GM23338 (cell line): ENCODE measurements around the gene POLA1. TPM values are rescaled to one million over a fixed set of nuclear protein-coding genes. Genes with fewer than 3 reads are reported as not detected.
A peak's percentile ranks its signal among the peaks of the same experiment; 100 is the strongest.

Source experiments
- ATAC-seq: fragments of 200-7000 bp; cut with Tn5 transposase; 3 replicates; pipeline ENCODE4 v1.9.1; 2020
- DNase-seq: peaks from one replicate; pipeline ENCODE4 v3.0.0-alpha.2; 2015; ENCODE audit warnings: low spot score
- H2AFZ ChIP-seq: fragments of 200-600 bp; sonication (generic); 2 replicates; pipeline ENCODE4 v1.8.0; 2016; ENCODE audit warnings: antibody characterized with exemption, mild to moderate bottlenecking, moderate library complexity
- H3F3A ChIP-seq: fragments of 200-600 bp; sonication (generic); replicated peaks from 2 replicates; pipeline ENCODE4 v1.8.0; 2017; ENCODE audit warnings: antibody characterized with exemption, mixed run types, low read depth
- H3K27ac ChIP-seq: fragments of 200-600 bp; sonication (generic); 2 replicates; pipeline ENCODE4 v1.6.1; 2016; ENCODE audit warnings: low read depth
- H3K27me3 ChIP-seq: fragments of 200-600 bp; sonication (generic); 2 replicates; pipeline ENCODE4 v1.8.0; 2016; ENCODE audit warnings: mild to moderate bottlenecking, mixed run types, moderate library complexity; ENCODE audit not compliant: insufficient read depth
- H3K36me3 ChIP-seq: fragments of 200-600 bp; sonication (generic); 2 replicates; pipeline ENCODE4 v1.8.0; 2016; ENCODE audit warnings: mild to moderate bottlenecking; ENCODE audit not compliant: insufficient read depth
- H3K4me1 ChIP-seq: fragments of 200-600 bp; sonication (generic); 2 replicates; pipeline ENCODE4 v1.8.0; 2016; ENCODE audit warnings: mild to moderate bottlenecking, moderate library complexity; ENCODE audit not compliant: insufficient read depth
- H3K4me2 ChIP-seq: fragments of 200-600 bp; sonication (generic); 2 replicates; pipeline ENCODE4 v1.7.1; 2017; ENCODE audit warnings: mixed run types
- H3K4me3 ChIP-seq: fragments of 200-600 bp; sonication (generic); 2 replicates; pipeline ENCODE4 v1.6.1; 2016; ENCODE audit warnings: mixed run types
- H3K79me2 ChIP-seq: fragments of 200-600 bp; sonication (generic); replicated peaks from 2 replicates; pipeline ENCODE4 v1.8.0; 2017; ENCODE audit warnings: mild to moderate bottlenecking; ENCODE audit not compliant: insufficient read depth
- H3K9me2 ChIP-seq: fragments of 200-600 bp; sonication (generic); 2 replicates; pipeline ENCODE4 v1.8.0; 2017; ENCODE audit not compliant: insufficient read depth
- H4K20me1 ChIP-seq: fragments of 200-600 bp; sonication (generic); replicated peaks from 2 replicates; pipeline ENCODE4 v1.8.0; 2017; ENCODE audit warnings: mild to moderate bottlenecking; ENCODE audit not compliant: insufficient read depth
- H3K27ac Mint-ChIP-seq: 2 replicates; pipeline ENCODE4 v1.8.0; 2020; ENCODE audit warnings: inconsistent platforms, mild to moderate bottlenecking, moderate library complexity, mixed read lengths
- H3K27me3 Mint-ChIP-seq: 3 replicates; pipeline ENCODE4 v1.8.0; 2022; ENCODE audit warnings: low read depth, mild to moderate bottlenecking, moderate library complexity, mixed read lengths, inconsistent platforms; ENCODE audit not compliant: insufficient read depth, poor library complexity
- H3K36me3 Mint-ChIP-seq: 3 replicates; pipeline ENCODE4 v1.8.0; 2021; ENCODE audit warnings: low read depth, mild to moderate bottlenecking, inconsistent platforms, moderate library complexity, mixed read lengths
- H3K4me1 Mint-ChIP-seq: 3 replicates; pipeline ENCODE4 v1.8.0; 2020; ENCODE audit warnings: mild to moderate bottlenecking, inconsistent platforms, mixed read lengths
- H3K4me3 Mint-ChIP-seq: 3 replicates; pipeline ENCODE4 v1.8.0; 2021; ENCODE audit warnings: moderate library complexity, mild to moderate bottlenecking, inconsistent platforms, mixed read lengths
- H3K9me3 Mint-ChIP-seq: 3 replicates; pipeline ENCODE4 v1.8.0; 2020; ENCODE audit warnings: moderate library complexity, mild to moderate bottlenecking, inconsistent platforms, mixed read lengths
- CREB1 ChIP-seq: fragments of 250-450 bp; sonication (Bioruptor Pico); IDR thresholded peaks from 2 replicates; pipeline ENCODE4 v1.5.0; 2020; ENCODE audit warnings: low read depth, mild to moderate bottlenecking, moderate library complexity
- EZH2 ChIP-seq: fragments of 200-600 bp; sonication (generic); IDR thresholded peaks from one replicate; pipeline ENCODE4 v1.8.0; 2017; ENCODE audit warnings: antibody characterized with exemption, mild to moderate bottlenecking, low read depth; ENCODE audit not compliant: unreplicated experiment
- JUNB ChIP-seq: IDR thresholded peaks from one replicate; pipeline ENCODE4 v1.6.1; 2016; ENCODE audit warnings: antibody characterized with exemption; ENCODE audit not compliant: unreplicated experiment
- NANOG ChIP-seq: IDR thresholded peaks from 2 replicates; pipeline ENCODE4 v1.6.1; 2016; ENCODE audit warnings: antibody characterized with exemption, borderline replicate concordance
- ZNF331 ChIP-seq: fragments of 250-450 bp; sonication (Bioruptor Pico); IDR thresholded peaks from 2 replicates; pipeline ENCODE4 v1.5.0; 2020; ENCODE audit warnings: low read depth, mild to moderate bottlenecking, moderate library complexity
- polyA plus RNA-seq: library from polyadenylated mRNA; unstranded; fragments of >200 nt; fragmentation: Nextera tagmentation; extraction: Ambion mirVana; gene quantifications from 2 replicates; pipeline ENCODE4 v1.2.1, GENCODE V29; 2016
- total RNA-seq: library from RNA; depleted of rRNA; stranded (reverse); fragments of >200 nt; shearing (Covaris generic); gene quantifications from 2 replicates; pipeline ENCODE4 v1.2.3, GENCODE V29; 2014
- TF ChIP-seq, protein P1 (sequence below): IDR thresholded peaks from 2 replicates; pipeline ENCODE4 v1.6.1; 2016; ENCODE audit warnings: antibody characterized with exemption
- TF ChIP-seq, protein P2 (sequence below): fragments of 250-450 bp; sonication (Bioruptor Pico); IDR thresholded peaks from 2 replicates; pipeline ENCODE4 v1.5.0; 2020; ENCODE audit warnings: mild to moderate bottlenecking, moderate library complexity
- TF ChIP-seq, protein P3 (sequence below): IDR thresholded peaks from one replicate; pipeline ENCODE4 v1.6.1; 2018; ENCODE audit warnings: antibody characterized with exemption; ENCODE audit not compliant: unreplicated experiment

Gene POLA1
- total and polyA plus RNA-seq, 2 experiments from 2014 or later = 12.6 to 36.6 TPM

DNA sequence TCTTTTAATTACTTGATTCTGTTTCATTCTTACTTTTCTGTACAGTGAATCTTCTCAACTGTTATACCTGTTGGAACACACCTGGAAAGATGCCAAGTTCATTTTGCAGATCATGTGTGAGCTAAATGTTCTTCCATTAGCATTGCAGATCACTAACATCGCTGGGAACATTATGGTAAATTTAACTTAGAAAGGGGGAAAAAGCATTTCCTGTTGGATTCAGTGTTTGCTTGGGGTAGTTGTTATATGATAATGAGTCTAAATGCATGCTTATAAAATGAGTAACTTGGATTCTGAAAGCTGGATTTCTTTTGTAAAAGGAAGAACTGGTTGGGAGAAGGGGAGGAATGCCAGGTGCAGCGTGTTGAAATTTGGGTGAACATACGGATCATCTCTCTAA is 47.6 kb downstream of the POLA1 start:
- Histone ChIP-seq H3K9me2 (no peaks in the 10 kb centered on the region), H3K27ac (0 out of 2 replicates have a peak overlapping the region, but pooled peaks have one; percentile 39), H3K27me3 (no peaks in the 10 kb centered on the region), H2AFZ (no peak overlapping the region), H3F3A (no peaks in the 10 kb centered on the region), H3K36me3 (no peaks in the 10 kb centered on the region; the same call in 1 of the 2 replicates), H3K79me2 (no peaks in the 10 kb centered on the region), H3K4me1 (no peaks in the 10 kb centered on the region), H3K4me2 (no peak overlapping the region), H3K4me3 (no peak overlapping the region), H4K20me1 (no peaks in the 10 kb centered on the region)
- Mint-ChIP-seq H3K4me1 (peaks cover 5% of the 10 kb centered on the region; the same call in 2 of the 3 replicates), H3K27me3 (no peaks in the 10 kb centered on the region), H3K4me3 (no peak overlapping the region), H3K9me3 (no peaks in the 10 kb centered on the region), H3K27ac (peak overlapping the region; percentile 80; the same call in 1 of the 2 replicates), H3K36me3 (peaks cover 33% of the 10 kb centered on the region; the same call in 2 of the 3 replicates)
- TF ChIP-seq, protein P1, sequence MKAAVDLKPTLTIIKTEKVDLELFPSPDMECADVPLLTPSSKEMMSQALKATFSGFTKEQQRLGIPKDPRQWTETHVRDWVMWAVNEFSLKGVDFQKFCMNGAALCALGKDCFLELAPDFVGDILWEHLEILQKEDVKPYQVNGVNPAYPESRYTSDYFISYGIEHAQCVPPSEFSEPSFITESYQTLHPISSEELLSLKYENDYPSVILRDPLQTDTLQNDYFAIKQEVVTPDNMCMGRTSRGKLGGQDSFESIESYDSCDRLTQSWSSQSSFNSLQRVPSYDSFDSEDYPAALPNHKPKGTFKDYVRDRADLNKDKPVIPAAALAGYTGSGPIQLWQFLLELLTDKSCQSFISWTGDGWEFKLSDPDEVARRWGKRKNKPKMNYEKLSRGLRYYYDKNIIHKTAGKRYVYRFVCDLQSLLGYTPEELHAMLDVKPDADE = no peak
- TF ChIP-seq, protein P2, sequence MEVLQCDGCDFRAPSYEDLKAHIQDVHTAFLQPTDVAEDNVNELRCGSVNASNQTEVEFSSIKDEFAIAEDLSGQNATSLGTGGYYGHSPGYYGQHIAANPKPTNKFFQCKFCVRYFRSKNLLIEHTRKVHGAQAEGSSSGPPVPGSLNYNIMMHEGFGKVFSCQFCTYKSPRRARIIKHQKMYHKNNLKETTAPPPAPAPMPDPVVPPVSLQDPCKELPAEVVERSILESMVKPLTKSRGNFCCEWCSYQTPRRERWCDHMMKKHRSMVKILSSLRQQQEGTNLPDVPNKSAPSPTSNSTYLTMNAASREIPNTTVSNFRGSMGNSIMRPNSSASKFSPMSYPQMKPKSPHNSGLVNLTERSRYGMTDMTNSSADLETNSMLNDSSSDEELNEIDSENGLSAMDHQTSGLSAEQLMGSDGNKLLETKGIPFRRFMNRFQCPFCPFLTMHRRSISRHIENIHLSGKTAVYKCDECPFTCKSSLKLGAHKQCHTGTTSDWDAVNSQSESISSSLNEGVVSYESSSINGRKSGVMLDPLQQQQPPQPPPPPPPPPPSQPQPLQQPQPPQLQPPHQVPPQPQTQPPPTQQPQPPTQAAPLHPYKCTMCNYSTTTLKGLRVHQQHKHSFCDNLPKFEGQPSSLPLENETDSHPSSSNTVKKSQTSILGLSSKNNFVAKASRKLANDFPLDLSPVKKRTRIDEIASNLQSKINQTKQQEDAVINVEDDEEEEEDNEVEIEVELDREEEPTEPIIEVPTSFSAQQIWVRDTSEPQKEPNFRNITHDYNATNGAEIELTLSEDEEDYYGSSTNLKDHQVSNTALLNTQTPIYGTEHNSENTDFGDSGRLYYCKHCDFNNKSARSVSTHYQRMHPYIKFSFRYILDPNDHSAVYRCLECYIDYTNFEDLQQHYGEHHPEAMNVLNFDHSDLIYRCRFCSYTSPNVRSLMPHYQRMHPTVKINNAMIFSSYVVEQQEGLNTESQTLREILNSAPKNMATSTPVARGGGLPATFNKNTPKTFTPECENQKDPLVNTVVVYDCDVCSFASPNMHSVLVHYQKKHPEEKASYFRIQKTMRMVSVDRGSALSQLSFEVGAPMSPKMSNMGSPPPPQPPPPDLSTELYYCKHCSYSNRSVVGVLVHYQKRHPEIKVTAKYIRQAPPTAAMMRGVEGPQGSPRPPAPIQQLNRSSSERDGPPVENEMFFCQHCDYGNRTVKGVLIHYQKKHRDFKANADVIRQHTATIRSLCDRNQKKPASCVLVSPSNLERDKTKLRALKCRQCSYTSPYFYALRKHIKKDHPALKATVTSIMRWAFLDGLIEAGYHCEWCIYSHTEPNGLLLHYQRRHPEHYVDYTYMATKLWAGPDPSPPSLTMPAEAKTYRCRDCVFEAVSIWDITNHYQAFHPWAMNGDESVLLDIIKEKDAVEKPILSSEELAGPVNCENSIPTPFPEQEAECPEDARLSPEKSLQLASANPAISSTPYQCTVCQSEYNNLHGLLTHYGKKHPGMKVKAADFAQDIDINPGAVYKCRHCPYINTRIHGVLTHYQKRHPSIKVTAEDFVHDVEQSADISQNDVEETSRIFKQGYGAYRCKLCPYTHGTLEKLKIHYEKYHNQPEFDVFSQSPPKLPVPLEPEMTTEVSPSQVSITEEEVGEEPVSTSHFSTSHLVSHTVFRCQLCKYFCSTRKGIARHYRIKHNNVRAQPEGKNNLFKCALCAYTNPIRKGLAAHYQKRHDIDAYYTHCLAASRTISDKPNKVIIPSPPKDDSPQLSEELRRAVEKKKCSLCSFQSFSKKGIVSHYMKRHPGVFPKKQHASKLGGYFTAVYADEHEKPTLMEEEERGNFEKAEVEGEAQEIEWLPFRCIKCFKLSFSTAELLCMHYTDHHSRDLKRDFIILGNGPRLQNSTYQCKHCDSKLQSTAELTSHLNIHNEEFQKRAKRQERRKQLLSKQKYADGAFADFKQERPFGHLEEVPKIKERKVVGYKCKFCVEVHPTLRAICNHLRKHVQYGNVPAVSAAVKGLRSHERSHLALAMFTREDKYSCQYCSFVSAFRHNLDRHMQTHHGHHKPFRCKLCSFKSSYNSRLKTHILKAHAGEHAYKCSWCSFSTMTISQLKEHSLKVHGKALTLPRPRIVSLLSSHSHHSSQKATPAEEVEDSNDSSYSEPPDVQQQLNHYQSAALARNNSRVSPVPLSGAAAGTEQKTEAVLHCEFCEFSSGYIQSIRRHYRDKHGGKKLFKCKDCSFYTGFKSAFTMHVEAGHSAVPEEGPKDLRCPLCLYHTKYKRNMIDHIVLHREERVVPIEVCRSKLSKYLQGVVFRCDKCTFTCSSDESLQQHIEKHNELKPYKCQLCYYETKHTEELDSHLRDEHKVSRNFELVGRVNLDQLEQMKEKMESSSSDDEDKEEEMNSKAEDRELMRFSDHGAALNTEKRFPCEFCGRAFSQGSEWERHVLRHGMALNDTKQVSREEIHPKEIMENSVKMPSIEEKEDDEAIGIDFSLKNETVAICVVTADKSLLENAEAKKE (CRISPR knock-in tag) = no peak
- no peak for TF ChIP-seq JUNB
- TF ChIP-seq NANOG = no peak
- no peak for TF ChIP-seq EZH2
- TF ChIP-seq ZNF331 (CRISPR knock-in tag) = no peak
- no peak for TF ChIP-seq CREB1
- TF ChIP-seq, protein P3, sequence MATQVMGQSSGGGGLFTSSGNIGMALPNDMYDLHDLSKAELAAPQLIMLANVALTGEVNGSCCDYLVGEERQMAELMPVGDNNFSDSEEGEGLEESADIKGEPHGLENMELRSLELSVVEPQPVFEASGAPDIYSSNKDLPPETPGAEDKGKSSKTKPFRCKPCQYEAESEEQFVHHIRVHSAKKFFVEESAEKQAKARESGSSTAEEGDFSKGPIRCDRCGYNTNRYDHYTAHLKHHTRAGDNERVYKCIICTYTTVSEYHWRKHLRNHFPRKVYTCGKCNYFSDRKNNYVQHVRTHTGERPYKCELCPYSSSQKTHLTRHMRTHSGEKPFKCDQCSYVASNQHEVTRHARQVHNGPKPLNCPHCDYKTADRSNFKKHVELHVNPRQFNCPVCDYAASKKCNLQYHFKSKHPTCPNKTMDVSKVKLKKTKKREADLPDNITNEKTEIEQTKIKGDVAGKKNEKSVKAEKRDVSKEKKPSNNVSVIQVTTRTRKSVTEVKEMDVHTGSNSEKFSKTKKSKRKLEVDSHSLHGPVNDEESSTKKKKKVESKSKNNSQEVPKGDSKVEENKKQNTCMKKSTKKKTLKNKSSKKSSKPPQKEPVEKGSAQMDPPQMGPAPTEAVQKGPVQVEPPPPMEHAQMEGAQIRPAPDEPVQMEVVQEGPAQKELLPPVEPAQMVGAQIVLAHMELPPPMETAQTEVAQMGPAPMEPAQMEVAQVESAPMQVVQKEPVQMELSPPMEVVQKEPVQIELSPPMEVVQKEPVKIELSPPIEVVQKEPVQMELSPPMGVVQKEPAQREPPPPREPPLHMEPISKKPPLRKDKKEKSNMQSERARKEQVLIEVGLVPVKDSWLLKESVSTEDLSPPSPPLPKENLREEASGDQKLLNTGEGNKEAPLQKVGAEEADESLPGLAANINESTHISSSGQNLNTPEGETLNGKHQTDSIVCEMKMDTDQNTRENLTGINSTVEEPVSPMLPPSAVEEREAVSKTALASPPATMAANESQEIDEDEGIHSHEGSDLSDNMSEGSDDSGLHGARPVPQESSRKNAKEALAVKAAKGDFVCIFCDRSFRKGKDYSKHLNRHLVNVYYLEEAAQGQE = no peak
- DNase-seq (no peak), ATAC-seq (no peak)
